Upper lobe of right lung (tissue), 1 donor: ENCODE results near the gene BACE1. TPM values are rescaled to one million over a fixed set of nuclear protein-coding genes. Genes with fewer than 3 reads are reported as not detected.

ENCODE experiments used
- ATAC-seq: fragments of 200-7000 bp; cut with Tn5 transposase; one replicate; pipeline ENCODE4 v1.9.1; 2020; ENCODE audit warnings: mild to moderate bottlenecking, moderate library complexity
- DNase-seq: peaks from one replicate; pipeline ENCODE4 v3.0.0-alpha.2; 2020
- H3K27ac ChIP-seq: fragments of 200-600 bp; one replicate; pipeline ENCODE4 v1.8.0; 2022
- H3K27me3 ChIP-seq: fragments of 200-600 bp; one replicate; pipeline ENCODE4 v1.8.0; 2022; ENCODE audit warnings: mild to moderate bottlenecking
- H3K36me3 ChIP-seq: fragments of 200-600 bp; one replicate; pipeline ENCODE4 v1.8.0; 2022
- H3K4me1 ChIP-seq: fragments of 200-600 bp; one replicate; pipeline ENCODE4 v1.8.0; 2022
- H3K4me3 ChIP-seq: fragments of 200-600 bp; one replicate; pipeline ENCODE4 v1.8.0; 2022; ENCODE audit warnings: mild to moderate bottlenecking
- H3K9me3 ChIP-seq: fragments of 200-600 bp; one replicate; pipeline ENCODE4 v1.8.0; 2022
- CTCF ChIP-seq: fragments of 200-600 bp; IDR thresholded peaks from one replicate; pipeline ENCODE4 v1.8.0; 2022; ENCODE audit warnings: antibody characterized with exemption
- intact Hi-C: fragments of 100-400 bp; cut with DNase I; formaldehyde crosslinking; loops from one replicate; pipeline ENCODE4 v1.11.0; 2022
- total RNA-seq: library from RNA; stranded (reverse); fragmentation: NEBNext Ultra II Directional; extraction: Animal tissue kit (Norgen Biotek cat#: 25700); gene quantifications from one replicate; pipeline ENCODE4 v1.2.1, GENCODE V29; 2021
- donor health status: DM: no; HTN: yes; CAD: no; lungs with severe emphysema.

The BACE1 gene
- total RNA-seq, 1 donor from 2014 or later: 28.9 TPM

GRCh38 chr11:117256573-117256972, 59.5 kb downstream of the BACE1 start:
- H3K9me3 ChIP-seq: no peaks in the 10 kb centered on the region
- intact Hi-C loops: no loop called here
- no peak overlapping the region for H3K27ac ChIP-seq
- H3K4me3 ChIP-seq: no peak overlapping the region
- no peak for TF ChIP-seq CTCF
- H3K27me3 ChIP-seq: no peaks in the 10 kb centered on the region
- ATAC-seq (no peak), DNase-seq (no peak)
- peaks cover 53% of the 10 kb centered on the region for H3K36me3 ChIP-seq
- no peaks in the 10 kb centered on the region for H3K4me1 ChIP-seq

- intact Hi-C loops: no loop called here
- ATAC-seq (no peak), DNase-seq (no peak)
- Histone ChIP-seq H3K9me3 (no peaks in the 10 kb centered on the region), H3K4me1 (no peaks in the 10 kb centered on the region), H3K27me3 (no peaks in the 10 kb centered on the region), H3K27ac (no peak overlapping the region), H3K4me3 (no peak overlapping the region), H3K36me3 (peaks cover 47% of the 10 kb centered on the region)
- no peak for TF ChIP-seq CTCF
These were observed 60.1 kb downstream of the BACE1 start for GRCh38 chr11:117255966-117256365.

GRCh38 chr11:117251506-117251905, 64.5 kb downstream of the BACE1 start:
- ATAC-seq (no peak), DNase-seq (no peak)
- Histone ChIP-seq H3K36me3 (peaks cover 81% of the 10 kb centered on the region), H3K27ac (no peak overlapping the region), H3K27me3 (no peaks in the 10 kb centered on the region), H3K9me3 (no peaks in the 10 kb centered on the region), H3K4me1 (no peaks in the 10 kb centered on the region), H3K4me3 (no peak overlapping the region)
- intact Hi-C loops: no loop called here
- no peak for TF ChIP-seq CTCF

GRCh38 chr11:117249571-117249970, 66.5 kb downstream of the BACE1 start:
- ATAC-seq: no peak
- Histone ChIP-seq H3K27ac (no peak overlapping the region), H3K27me3 (no peaks in the 10 kb centered on the region), H3K4me1 (no peaks in the 10 kb centered on the region), H3K4me3 (no peak overlapping the region), H3K36me3 (peaks cover 80% of the 10 kb centered on the region), H3K9me3 (no peaks in the 10 kb centered on the region)
- no peak for TF ChIP-seq CTCF
- DNase-seq: no peak
- intact Hi-C loops: no loop called here

GRCh38 chr11:117248341-117248740, 67.7 kb downstream of the BACE1 start:
- Histone ChIP-seq H3K4me3 (no peak overlapping the region), H3K27me3 (no peaks in the 10 kb centered on the region), H3K4me1 (no peaks in the 10 kb centered on the region), H3K27ac (no peak overlapping the region), H3K36me3 (peaks cover 79% of the 10 kb centered on the region), H3K9me3 (no peaks in the 10 kb centered on the region)
- DNase-seq (no peak), ATAC-seq (no peak)
- intact Hi-C loops: no loop called here
- TF ChIP-seq CTCF: no peak

GRCh38 chr11:117239295-117239694, 76.8 kb downstream of the BACE1 start:
- Histone ChIP-seq H3K27me3 (no peaks in the 10 kb centered on the region), H3K4me1 (no peaks in the 10 kb centered on the region), H3K9me3 (no peaks in the 10 kb centered on the region), H3K36me3 (peaks cover 58% of the 10 kb centered on the region), H3K4me3 (no peak overlapping the region), H3K27ac (no peak overlapping the region)
- ATAC-seq (no peak), DNase-seq (no peak)
- TF ChIP-seq CTCF: no peak
- intact Hi-C loops: no loop called here
